Hepatocyte (in vitro differentiated cells): ENCODE measurements around the gene PHF23.

Experiments used
- EZH2 ChIP-seq: fragments of 200-600 bp; sonication (generic); IDR thresholded peaks from 2 replicates; pipeline ENCODE4 v1.6.1; 2016; ENCODE audit warnings: antibody characterized with exemption, mild to moderate bottlenecking, borderline replicate concordance
- EZH2phosphoT487 ChIP-seq: fragments of 200-600 bp; sonication (generic); IDR thresholded peaks from one replicate; pipeline ENCODE4 v1.6.1; 2018; ENCODE audit warnings: antibody characterized with exemption, mild to moderate bottlenecking, low read depth, moderate library complexity; ENCODE audit not compliant: unreplicated experiment, severe bottlenecking
- TF ChIP-seq, protein P1 (sequence below): fragments of 200-600 bp; sonication (generic); IDR thresholded peaks from 2 replicates; pipeline ENCODE4 v1.5.1; 2016; ENCODE audit warnings: antibody characterized with exemption, mild to moderate bottlenecking; ENCODE audit not compliant: poor library complexity

- TF ChIP-seq, protein P1, sequence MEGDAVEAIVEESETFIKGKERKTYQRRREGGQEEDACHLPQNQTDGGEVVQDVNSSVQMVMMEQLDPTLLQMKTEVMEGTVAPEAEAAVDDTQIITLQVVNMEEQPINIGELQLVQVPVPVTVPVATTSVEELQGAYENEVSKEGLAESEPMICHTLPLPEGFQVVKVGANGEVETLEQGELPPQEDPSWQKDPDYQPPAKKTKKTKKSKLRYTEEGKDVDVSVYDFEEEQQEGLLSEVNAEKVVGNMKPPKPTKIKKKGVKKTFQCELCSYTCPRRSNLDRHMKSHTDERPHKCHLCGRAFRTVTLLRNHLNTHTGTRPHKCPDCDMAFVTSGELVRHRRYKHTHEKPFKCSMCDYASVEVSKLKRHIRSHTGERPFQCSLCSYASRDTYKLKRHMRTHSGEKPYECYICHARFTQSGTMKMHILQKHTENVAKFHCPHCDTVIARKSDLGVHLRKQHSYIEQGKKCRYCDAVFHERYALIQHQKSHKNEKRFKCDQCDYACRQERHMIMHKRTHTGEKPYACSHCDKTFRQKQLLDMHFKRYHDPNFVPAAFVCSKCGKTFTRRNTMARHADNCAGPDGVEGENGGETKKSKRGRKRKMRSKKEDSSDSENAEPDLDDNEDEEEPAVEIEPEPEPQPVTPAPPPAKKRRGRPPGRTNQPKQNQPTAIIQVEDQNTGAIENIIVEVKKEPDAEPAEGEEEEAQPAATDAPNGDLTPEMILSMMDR: no peak
- TF ChIP-seq EZH2 (no peak), EZH2phosphoT487 (no peak)
These were observed 9.5 kb upstream of the PHF23 start for GRCh38 chr17:7248796-7249195.
